Kidney epithelial cell (primary cell): ENCODE measurements around the gene TRIO. TPM values are rescaled to one million over a fixed set of nuclear protein-coding genes. Genes with fewer than 3 reads are reported as not detected.

Source experiments
- DNase-seq: peaks from one replicate; pipeline ENCODE4 v3.0.0-alpha.2; 2010; ENCODE audit warnings: low read depth
- H3K27me3 ChIP-seq: 2 replicates; pipeline ENCODE4 v1.6.0; 2011; ENCODE audit warnings: low read length; ENCODE audit not compliant: control insufficient read depth, insufficient read depth
- H3K36me3 ChIP-seq: 2 replicates; pipeline ENCODE4 v1.5.1; 2011; ENCODE audit warnings: low read length; ENCODE audit not compliant: control insufficient read depth, insufficient read depth
- H3K4me3 ChIP-seq: 2 replicates; pipeline ENCODE4 v1.5.1; 2011; ENCODE audit warnings: low read depth, mild to moderate bottlenecking, control low read depth, low read length
- total RNA-seq: library from RNA; depleted of rRNA; stranded (reverse); fragments of >200 nt; gene quantifications from 2 replicates; pipeline ENCODE4 v1.2.3, GENCODE V29; 2015
- TF ChIP-seq, protein P1 (sequence below): IDR thresholded peaks from 2 replicates; pipeline ENCODE4 v1.5.1; 2011; ENCODE audit warnings: mild to moderate bottlenecking, moderate library complexity, low read length, control low read depth, inconsistent platforms; ENCODE audit not compliant: insufficient read depth, poor library complexity, severe bottlenecking

The TRIO gene
- total RNA-seq, 1 donor from 2014 or later: 174 TPM

GRCh38 chr5:14226992-14227391, 83.8 kb downstream of the TRIO start:
- TF ChIP-seq, protein P1, sequence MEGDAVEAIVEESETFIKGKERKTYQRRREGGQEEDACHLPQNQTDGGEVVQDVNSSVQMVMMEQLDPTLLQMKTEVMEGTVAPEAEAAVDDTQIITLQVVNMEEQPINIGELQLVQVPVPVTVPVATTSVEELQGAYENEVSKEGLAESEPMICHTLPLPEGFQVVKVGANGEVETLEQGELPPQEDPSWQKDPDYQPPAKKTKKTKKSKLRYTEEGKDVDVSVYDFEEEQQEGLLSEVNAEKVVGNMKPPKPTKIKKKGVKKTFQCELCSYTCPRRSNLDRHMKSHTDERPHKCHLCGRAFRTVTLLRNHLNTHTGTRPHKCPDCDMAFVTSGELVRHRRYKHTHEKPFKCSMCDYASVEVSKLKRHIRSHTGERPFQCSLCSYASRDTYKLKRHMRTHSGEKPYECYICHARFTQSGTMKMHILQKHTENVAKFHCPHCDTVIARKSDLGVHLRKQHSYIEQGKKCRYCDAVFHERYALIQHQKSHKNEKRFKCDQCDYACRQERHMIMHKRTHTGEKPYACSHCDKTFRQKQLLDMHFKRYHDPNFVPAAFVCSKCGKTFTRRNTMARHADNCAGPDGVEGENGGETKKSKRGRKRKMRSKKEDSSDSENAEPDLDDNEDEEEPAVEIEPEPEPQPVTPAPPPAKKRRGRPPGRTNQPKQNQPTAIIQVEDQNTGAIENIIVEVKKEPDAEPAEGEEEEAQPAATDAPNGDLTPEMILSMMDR: no peak
- DNase-seq: no peak
- H3K36me3 ChIP-seq: no peaks in the 10 kb centered on the region
- no peak overlapping the region for H3K4me3 ChIP-seq
- no peaks in the 10 kb centered on the region for H3K27me3 ChIP-seq

- Histone ChIP-seq H3K4me3 (no peak overlapping the region), H3K36me3 (no peaks in the 10 kb centered on the region), H3K27me3 (no peaks in the 10 kb centered on the region)
- TF ChIP-seq, protein P1: no peak
- no peak for DNase-seq
Measured at GRCh38 chr5:14227513-14227912, 84.4 kb downstream of the TRIO start.

- Histone ChIP-seq H3K4me3 (no peak overlapping the region), H3K27me3 (no peaks in the 10 kb centered on the region), H3K36me3 (no peaks in the 10 kb centered on the region)
- no peak for DNase-seq
- TF ChIP-seq, protein P1: no peak
Measured at GRCh38 chr5:14228219-14228618, 85.1 kb downstream of the TRIO start.

DNA sequence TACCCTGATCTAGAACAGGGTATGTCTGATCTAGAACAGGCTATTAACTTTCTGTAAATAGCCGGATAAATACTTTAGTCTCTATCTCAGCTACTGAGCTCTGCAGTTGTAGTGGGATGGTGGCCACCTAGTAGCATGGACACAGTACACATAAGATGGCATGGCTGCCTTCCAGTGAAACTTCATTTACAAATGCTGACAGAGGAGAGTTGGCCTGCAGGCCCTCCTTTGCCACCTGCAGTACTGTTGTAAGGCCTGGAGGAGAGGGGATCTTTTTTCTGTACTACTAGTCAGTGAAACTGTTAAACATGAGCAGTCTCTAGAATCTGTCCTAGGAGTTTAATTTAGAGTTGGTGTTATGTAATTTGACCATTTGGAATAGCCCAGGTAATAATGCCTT, 86.0 kb downstream of the TRIO start:
- TF ChIP-seq, protein P1: no peak
- Histone ChIP-seq H3K36me3 (no peaks in the 10 kb centered on the region), H3K4me3 (no peak overlapping the region), H3K27me3 (no peaks in the 10 kb centered on the region)
- no peak for DNase-seq

GRCh38 chr5:14229734-14230133, 86.6 kb downstream of the TRIO start:
- H3K36me3 ChIP-seq: no peaks in the 10 kb centered on the region
- H3K27me3 ChIP-seq: no peaks in the 10 kb centered on the region
- TF ChIP-seq, protein P1: no peak
- no peak for DNase-seq
- H3K4me3 ChIP-seq: no peak overlapping the region

DNA sequence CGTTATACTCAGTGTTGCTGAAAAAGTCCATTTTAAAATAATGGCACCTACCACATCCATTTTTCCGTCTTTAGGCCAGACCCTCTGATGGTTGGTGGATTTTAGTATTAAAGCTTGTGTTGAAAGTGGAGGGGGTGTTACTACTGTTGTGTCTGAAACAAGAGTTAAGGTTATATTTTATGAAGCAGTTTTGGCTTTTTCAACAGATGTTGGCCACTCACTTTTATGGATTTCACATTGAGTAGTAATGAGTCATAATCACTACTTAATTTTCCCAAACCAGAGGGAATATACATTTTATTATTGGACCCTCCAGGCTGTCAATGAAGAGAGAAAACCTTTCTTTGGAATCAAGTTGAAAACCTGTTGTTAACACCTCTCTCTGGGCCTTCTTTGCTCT, 88.0 kb downstream of the TRIO start:
- Histone ChIP-seq H3K27me3 (no peaks in the 10 kb centered on the region), H3K4me3 (no peak overlapping the region), H3K36me3 (no peaks in the 10 kb centered on the region)
- TF ChIP-seq, protein P1: no peak
- DNase-seq: no peak
